GM18868 (cell line): ENCODE data around the gene LETMD1.
"Not testable (repeated sequence)": the region's sequence is repeated elsewhere in the genome, so short reads cannot be mapped to it uniquely, and the experiment has no call there.

Experiments
- ATAC-seq: cut with Tn5 transposase; IDR thresholded peaks from one replicate; pipeline ENCODE4 v1.9.1; 2021; ENCODE audit warnings: mild to moderate bottlenecking, moderate library complexity; ENCODE audit not compliant: unreplicated experiment

The LETMD1 gene

GRCh38 chr12:51076236-51076930, 28.3 kb downstream of the LETMD1 start:
- ATAC-seq = no peak

- ATAC-seq = no peak
Measured at GRCh38 chr12:51077930-51078329, 29.8 kb downstream of the LETMD1 start.

GRCh38 chr12:51078346-51078745, 30.2 kb downstream of the LETMD1 start:
- not testable (repeated sequence) for ATAC-seq

GRCh38 chr12:51078866-51079265, 30.7 kb downstream of the LETMD1 start:
- ATAC-seq = not testable (repeated sequence)

GRCh38 chr12:51080136-51080535, 32.0 kb downstream of the LETMD1 start:
- ATAC-seq = no peak

- no peak for ATAC-seq
Measured at GRCh38 chr12:51081421-51081820, 33.3 kb downstream of the LETMD1 start.

- no peak for ATAC-seq
Measured at GRCh38 chr12:51082561-51083125, 34.5 kb downstream of the LETMD1 start.

- peak; percentile 97 for ATAC-seq
Measured at GRCh38 chr12:51083126-51083833, 35.2 kb downstream of the LETMD1 start, which contains the start of gene CSRNP2. CSRNP2 (minus strand) TSS chr12:51083596; CDS start chr12:51076561, 7,035 bp downstream.

- ATAC-seq = no peak
Measured at GRCh38 chr12:51085757-51086156, 37.6 kb downstream of the LETMD1 start.

GRCh38 chr12:51086933-51087332, 38.8 kb downstream of the LETMD1 start:
- no peak for ATAC-seq

GRCh38 chr12:51087818-51088217, 39.7 kb downstream of the LETMD1 start:
- ATAC-seq = no peak

- ATAC-seq = no peak
Measured at GRCh38 chr12:51090705-51091229, 42.6 kb downstream of the LETMD1 start.

- ATAC-seq = no peak
Measured at GRCh38 chr12:51098611-51099010, 50.5 kb downstream of the LETMD1 start.

GRCh38 chr12:51103977-51104376, 55.9 kb downstream of the LETMD1 start:
- no peak for ATAC-seq

GRCh38 chr12:51108136-51108535, 60.0 kb downstream of the LETMD1 start:
- ATAC-seq = no peak
